Prostate gland (tissue), 2 donors: ENCODE results near the gene GSS.

Experiments
- CTCF ChIP-seq, 4 experiments: fragments of 200-600 bp in 2 of 4; fragments of 450-650 bp in 2 of 4; sonication (generic) in 2 of 4; IDR thresholded peaks; 1 replicate in 3 of 4; 2 replicates in 1 of 4; pipeline ENCODE4 v1.5.1; 2016 to 2019; ENCODE audit warnings: antibody characterized with exemption in 4 of 4, mild to moderate bottlenecking in 2 of 4, moderate library complexity in 2 of 4
- POLR2A ChIP-seq: fragments of 450-650 bp; IDR thresholded peaks from one replicate; pipeline ENCODE4 v1.6.1; 2016; ENCODE audit warnings: antibody characterized with exemption, mild to moderate bottlenecking
- POLR2AphosphoS5 ChIP-seq: sonication (generic); formaldehyde crosslinking; IDR thresholded peaks from one replicate; pipeline ENCODE4 v1.6.1; 2017; ENCODE audit warnings: antibody characterized with exemption

- TF ChIP-seq CTCF (IDR thresholded peaks at IDR 0.05) (no peak), POLR2AphosphoS5 (no peak), POLR2A (no peak)
Observed at GRCh38 chr20:34994509-34995131, 39.0 kb upstream of the GSS start.
